ENCODE results near the gene SLC25A26. TPM values are rescaled to one million over a fixed set of nuclear protein-coding genes. Genes with fewer than 3 reads are reported as not detected.
A peak's percentile ranks its signal among the peaks of the same experiment; 100 is the strongest.

The SLC25A26 gene
- total RNA-seq, 1 donor, result 14.0 TPM

GRCh38 chr3:66200786-66201185 is 20.0 kb upstream of the SLC25A26 start:
- H3K4me3 ChIP-seq (ENCODE audit: low read depth, low read length), result no peak overlapping the region
- DNase-seq (ENCODE audit: low read depth), result no peak
- TF ChIP-seq, protein P1, sequence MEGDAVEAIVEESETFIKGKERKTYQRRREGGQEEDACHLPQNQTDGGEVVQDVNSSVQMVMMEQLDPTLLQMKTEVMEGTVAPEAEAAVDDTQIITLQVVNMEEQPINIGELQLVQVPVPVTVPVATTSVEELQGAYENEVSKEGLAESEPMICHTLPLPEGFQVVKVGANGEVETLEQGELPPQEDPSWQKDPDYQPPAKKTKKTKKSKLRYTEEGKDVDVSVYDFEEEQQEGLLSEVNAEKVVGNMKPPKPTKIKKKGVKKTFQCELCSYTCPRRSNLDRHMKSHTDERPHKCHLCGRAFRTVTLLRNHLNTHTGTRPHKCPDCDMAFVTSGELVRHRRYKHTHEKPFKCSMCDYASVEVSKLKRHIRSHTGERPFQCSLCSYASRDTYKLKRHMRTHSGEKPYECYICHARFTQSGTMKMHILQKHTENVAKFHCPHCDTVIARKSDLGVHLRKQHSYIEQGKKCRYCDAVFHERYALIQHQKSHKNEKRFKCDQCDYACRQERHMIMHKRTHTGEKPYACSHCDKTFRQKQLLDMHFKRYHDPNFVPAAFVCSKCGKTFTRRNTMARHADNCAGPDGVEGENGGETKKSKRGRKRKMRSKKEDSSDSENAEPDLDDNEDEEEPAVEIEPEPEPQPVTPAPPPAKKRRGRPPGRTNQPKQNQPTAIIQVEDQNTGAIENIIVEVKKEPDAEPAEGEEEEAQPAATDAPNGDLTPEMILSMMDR (IDR thresholded peaks at IDR 0.05; ENCODE audit: insufficient read depth, low read length), result no peak

DNA sequence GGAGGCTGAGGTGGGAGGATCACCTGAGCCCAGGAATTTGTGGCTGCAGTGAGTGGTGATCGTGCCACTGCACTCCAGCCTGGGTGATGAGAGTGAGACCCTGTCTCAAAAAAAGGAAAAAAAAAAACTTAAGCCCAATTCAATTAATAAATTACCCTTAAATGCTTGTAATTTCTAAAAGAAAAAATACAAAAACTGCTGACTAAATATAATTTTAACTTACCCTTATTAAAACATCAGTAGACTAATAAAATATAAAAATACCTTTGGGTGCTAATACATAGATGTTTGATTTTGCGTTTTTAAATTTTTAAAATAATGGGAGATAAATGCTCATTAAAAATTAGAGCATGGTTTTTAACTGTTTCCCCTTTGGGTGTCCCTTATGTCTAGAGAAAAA is 17.5 kb upstream of the SLC25A26 start:
- H3K4me3 ChIP-seq (ENCODE audit: low read depth, low read length), result no peak overlapping the region
- no peak for DNase-seq (ENCODE audit: low read depth)
- TF ChIP-seq, protein P1 (IDR thresholded peaks at IDR 0.05; ENCODE audit: insufficient read depth, low read length), result no peak

- DNase-seq (ENCODE audit: low read depth), result no peak
- TF ChIP-seq, protein P1 (IDR thresholded peaks at IDR 0.05; ENCODE audit: insufficient read depth, low read length), result no peak
- no peak overlapping the region for H3K4me3 ChIP-seq (ENCODE audit: low read depth, low read length)
Observed at GRCh38 chr3:66206806-66207205, 14.0 kb upstream of the SLC25A26 start.

GRCh38 chr3:66208189-66208588 is 12.6 kb upstream of the SLC25A26 start:
- no peak for DNase-seq (ENCODE audit: low read depth)
- no peak overlapping the region for H3K4me3 ChIP-seq (ENCODE audit: low read depth, low read length)
- TF ChIP-seq, protein P1 (IDR thresholded peaks at IDR 0.05; ENCODE audit: insufficient read depth, low read length), result no peak

- TF ChIP-seq, protein P1 (IDR thresholded peaks at IDR 0.05; ENCODE audit: insufficient read depth, low read length), result no peak
- no peak overlapping the region for H3K4me3 ChIP-seq (ENCODE audit: low read depth, low read length)
Observed at GRCh38 chr3:66210687-66211295, 10.0 kb upstream of the SLC25A26 start.

GRCh38 chr3:66211779-66212178 is 9.0 kb upstream of the SLC25A26 start:
- TF ChIP-seq, protein P1 (IDR thresholded peaks at IDR 0.05; ENCODE audit: insufficient read depth, low read length), result no peak
- peak; percentile 10 for DNase-seq (ENCODE audit: low read depth)
- no peak overlapping the region for H3K4me3 ChIP-seq (ENCODE audit: low read depth, low read length)

More at GRCh38 chr3:66210687-66211295, 10.0 kb upstream of the SLC25A26 start:
- no peak for DNase-seq (ENCODE audit: low read depth)

- no peak overlapping the region for H3K4me3 ChIP-seq (ENCODE audit: low read depth, low read length)
- DNase-seq (ENCODE audit: low read depth), result no peak
- TF ChIP-seq, protein P1 (IDR thresholded peaks at IDR 0.05; ENCODE audit: insufficient read depth, low read length), result no peak
Observed at GRCh38 chr3:66215106-66215505, 5.7 kb upstream of the SLC25A26 start.
